NCI-H460 (cell line): Measurements from ENCODE around the gene NTNG2. TPM values are rescaled to one million over a fixed set of nuclear protein-coding genes. Genes with fewer than 3 reads are reported as not detected.
A peak's percentile ranks its signal among the peaks of the same experiment; 100 is the strongest.
"Not testable (repeated sequence)": the region's sequence is repeated elsewhere in the genome, so short reads cannot be mapped to it uniquely, and the experiment has no call there.

ENCODE experiments used
- DNase-seq: peaks from one replicate; pipeline ENCODE4 v3.0.0-alpha.2; 2016; ENCODE audit warnings: low read depth; ENCODE audit errors: extremely low read depth
- polyA plus RNA-seq: library from polyadenylated mRNA; depleted of rRNA; stranded (reverse); fragments of >200 nt; gene quantifications from 2 replicates; pipeline ENCODE4 v1.2.3, GENCODE V29; 2014; cell fraction: nucleus; rRNA removed
- total RNA-seq: library from RNA; depleted of rRNA; stranded (reverse); fragments of >200 nt; shearing (Covaris generic); gene quantifications from 2 replicates; pipeline ENCODE4 v1.2.3, GENCODE V29; 2014; rRNA removed

NTNG2 gene, protein sequence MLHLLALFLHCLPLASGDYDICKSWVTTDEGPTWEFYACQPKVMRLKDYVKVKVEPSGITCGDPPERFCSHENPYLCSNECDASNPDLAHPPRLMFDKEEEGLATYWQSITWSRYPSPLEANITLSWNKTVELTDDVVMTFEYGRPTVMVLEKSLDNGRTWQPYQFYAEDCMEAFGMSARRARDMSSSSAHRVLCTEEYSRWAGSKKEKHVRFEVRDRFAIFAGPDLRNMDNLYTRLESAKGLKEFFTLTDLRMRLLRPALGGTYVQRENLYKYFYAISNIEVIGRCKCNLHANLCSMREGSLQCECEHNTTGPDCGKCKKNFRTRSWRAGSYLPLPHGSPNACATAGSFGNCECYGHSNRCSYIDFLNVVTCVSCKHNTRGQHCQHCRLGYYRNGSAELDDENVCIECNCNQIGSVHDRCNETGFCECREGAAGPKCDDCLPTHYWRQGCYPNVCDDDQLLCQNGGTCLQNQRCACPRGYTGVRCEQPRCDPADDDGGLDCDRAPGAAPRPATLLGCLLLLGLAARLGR
- total RNA-seq = 0.07 and 0.09 TPM in 2 replicates
- polyA plus RNA-seq = 0.53 and 0.83 TPM in 2 replicates

DNA sequence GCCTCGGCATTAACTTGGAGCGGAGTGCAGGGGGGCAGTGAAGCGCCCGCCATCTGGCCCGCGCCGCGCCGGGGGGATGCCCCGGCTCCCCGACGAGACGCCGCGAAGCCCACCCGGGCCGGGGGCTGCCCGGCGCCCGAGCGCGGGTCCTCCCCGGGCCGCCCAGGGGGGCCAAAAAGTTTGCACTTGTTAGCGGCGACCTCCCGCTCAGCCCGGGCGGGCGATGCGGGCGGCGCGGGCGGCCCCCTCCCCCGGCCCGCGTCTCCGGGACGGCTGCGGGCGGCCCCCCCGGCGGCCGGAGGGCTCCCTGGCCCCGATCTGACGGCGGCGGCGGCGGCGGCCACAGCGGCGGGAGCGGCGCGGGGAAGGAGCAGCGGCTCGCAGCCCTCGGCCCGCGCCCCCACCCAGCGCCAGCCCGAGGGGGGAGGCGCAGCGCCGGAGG, at the start of gene NTNG2:
Gene NTNG2 (plus strand): TSS at position 316 of the 442 bp plus-strand sequence. CDS start 4,774 bp downstream, outside the sequence.
- DNase-seq = no peak

DNA sequence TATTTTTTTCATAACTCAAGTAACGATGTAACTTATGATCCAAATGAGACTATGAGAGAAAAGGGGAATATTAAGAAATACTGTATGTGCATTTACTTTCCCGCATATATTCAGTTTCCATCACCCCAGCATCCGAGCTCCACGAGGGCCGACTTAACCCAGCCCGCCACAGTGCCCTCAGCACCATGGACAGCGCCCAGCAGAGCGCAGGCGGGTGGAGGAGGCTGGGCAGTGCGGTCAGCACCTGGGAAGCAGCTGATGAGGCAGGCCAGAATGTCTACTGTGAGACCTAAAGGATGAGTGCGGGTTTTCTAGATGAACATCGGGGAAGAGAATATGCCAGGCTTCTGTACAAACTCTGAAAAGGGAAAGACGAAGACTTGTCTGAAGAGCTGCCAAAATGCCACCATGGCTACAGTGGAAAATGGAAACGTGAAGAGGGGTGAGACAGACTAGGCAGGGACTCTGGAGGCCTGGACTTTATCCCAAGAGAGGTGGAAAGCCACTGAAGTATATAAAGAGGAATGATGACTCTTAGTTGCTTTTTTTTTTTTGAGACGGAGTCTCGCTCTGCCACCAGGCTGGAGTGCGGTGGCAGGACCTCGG, 47.7 kb upstream of the NTNG2 start:
- DNase-seq = peak; percentile 54

DNA sequence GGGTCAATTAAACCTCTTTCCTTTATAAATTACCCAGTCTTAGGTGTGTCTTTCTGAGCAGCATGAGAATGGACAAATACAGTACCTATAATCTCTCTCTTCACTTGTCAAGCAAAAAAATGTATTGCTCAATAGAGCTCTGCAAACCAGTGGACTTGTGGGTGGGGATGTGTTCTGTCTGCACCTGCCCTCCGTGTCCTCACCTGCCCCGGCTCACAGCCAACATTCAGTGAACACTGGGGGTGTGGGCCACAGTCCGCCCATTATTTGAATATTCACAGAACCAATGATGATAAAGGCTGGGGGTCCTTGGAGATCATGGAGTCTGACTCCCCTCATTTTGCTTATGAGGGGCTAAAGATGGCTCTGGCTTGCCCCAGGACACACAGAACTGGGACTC, 45.3 kb upstream of the NTNG2 start:
- DNase-seq = no peak

DNA sequence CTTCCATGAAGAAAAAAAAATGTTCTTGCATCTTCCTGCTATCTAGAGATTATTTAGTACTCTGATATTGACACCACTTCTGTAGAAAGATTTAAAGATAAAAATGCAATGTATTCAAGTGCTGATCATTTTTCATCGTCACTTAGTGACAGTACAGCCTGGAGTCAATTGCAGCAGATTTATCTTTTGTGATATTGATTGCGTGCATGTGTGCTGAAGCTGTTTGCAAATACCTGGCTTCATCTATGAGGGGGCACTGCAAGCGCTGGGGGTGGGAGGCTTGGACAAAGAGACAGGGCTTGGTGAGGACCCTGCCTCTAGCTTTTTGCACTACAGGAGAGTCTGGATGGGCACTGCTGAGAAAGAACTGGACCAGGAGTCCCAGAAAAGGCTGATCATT, 44.2 kb upstream of the NTNG2 start:
- DNase-seq = no peak

DNA sequence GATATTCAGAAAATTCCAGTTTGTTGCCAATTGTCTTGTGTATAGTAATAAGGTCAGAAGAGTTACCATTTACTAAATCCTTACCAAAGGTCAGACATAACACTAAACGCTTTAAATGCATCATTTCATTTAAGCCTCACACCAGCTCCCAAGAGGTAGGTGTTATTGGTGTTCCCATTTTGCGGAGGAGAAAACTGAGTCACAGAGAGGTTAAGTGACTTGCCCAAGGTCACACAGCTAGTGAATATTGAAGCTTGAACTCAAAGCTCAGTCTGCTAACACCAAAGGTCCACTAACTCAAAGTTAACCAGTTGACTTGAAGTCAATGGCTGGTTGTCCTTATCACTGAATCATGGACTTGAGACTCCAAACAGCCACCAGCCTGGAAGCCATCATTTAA, 40.8 kb upstream of the NTNG2 start:
- no peak for DNase-seq

DNA sequence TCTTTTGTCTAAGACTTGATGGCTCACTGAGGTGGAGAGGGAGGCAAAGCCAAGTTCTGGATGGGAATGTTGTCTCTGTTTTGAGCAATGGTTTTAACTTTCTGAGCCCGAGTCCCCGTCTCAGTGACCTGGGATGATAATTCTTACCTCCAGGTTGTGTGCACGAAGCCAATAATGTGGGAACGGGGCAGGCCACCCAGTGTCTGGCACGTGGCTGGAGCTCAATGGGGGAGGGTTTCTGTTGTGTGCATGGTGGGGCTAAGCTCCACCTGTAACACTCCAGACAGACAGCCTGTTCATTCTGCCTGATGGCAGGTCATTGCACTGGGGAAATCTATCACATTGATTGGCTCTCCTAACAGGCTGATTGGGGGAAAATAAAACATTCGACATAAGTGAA, 37.1 kb upstream of the NTNG2 start:
- no peak for DNase-seq

DNA sequence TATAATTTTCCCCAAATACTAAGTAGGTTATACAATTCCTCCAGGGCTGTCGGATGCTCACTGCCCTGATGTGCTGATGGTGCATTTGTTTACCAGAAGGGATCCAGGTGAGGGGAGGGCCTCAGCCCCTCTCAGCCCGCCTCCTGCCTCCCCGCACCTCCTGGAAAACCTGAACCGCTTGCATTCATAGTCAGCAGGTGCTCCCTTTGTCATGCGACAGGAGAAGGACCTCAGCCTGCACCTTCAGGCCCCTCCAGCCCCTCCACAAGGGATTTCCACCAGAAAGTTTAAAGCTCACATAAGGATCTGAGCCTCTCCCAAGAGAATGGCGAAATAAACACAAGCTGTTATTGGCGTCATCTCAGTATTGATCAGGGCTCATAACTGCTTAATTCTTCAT, 36.5 kb upstream of the NTNG2 start:
- DNase-seq = no peak

DNA sequence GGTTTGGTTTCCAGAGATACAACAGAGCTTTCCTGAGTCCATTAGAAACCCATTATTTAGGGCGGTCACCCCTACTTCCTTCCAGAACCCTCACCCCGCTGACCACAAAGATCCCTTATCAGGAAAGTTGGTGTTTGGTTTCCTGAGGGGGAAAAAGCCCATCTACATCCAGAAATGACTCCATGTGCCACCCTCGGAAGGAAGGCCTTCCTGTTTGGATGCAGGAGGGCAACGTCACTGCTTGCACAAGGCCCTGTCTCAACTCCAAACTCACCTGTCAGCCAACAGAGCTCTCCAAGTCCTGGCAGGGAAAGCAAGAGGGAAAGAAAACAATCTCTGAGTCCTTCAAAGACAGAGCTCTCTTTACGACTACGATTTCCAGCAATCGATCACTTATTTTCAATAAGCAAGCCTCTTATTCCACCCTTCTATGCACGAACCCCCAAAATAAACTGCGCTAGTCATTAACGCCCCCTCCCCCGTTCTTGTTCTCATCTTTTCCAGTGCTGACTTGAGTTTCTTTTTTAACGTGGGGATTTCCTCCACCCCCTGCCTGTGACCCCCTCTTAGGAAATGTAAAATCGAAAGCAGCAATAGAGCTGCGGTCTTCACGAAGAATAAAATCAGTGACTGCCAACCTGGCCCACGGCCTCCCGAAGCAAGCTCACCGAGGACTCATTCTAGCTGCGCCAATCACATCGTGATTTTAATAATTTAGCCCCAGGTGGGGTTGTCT, 35.7 kb upstream of the NTNG2 start:
- DNase-seq = no peak

DNA sequence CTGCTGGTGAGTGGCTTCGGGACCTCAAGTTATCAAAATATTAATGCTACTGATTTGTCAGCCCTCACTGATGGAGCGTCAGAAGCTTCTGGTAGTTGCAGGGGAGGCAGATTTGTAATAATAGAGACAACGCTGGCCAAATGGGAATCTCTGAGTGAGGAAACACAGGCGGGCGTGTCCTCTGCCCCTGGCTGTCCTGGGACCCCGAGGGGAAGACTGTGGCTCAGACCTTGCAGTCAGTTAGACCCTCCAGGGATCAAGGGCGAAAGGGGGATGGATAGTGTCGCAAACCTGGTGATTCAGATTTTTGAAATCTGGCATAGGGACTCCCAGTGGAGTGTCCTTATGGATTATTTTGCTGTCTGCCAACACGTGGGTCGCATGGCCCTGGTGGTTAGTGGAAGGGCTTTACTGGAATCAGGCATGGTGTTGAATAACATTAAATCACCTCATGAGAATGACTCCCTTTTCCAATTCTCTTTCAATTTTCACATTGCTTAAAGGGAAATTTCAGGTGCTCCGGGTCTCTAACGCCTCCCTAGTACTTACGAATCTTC, 35.1 kb upstream of the NTNG2 start:
- no peak for DNase-seq

DNA sequence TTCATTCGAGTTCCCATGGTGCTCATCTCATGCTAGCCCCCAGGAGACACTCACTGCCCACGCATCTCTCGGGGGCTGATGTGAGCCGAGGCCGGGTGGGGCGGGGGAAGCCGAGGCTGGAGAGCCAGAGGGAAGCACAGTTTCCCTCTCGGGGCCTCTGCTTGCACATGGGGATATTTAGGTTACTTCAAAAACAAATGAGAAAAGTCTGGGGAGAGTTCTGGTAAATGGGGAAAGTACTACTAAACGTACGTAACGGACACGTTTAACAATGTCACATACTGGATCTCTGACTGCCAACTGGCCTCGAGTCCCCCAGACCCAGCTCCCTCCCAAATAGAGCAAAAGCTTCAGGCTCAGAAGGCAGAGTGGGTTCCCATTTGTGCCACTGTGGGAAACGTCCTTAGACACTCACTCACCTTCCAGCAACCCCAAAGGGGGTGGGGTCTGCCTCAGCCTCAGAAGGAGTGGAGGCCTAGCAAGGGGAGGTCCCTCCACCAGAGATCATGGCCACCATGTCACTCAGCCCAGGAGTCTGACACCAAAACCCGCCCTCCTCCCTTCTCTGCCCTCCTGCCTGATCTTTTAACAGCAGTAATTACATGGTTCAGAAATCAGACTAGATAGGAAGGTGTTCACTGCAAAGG, 33.8 kb upstream of the NTNG2 start:
- no peak for DNase-seq

DNA sequence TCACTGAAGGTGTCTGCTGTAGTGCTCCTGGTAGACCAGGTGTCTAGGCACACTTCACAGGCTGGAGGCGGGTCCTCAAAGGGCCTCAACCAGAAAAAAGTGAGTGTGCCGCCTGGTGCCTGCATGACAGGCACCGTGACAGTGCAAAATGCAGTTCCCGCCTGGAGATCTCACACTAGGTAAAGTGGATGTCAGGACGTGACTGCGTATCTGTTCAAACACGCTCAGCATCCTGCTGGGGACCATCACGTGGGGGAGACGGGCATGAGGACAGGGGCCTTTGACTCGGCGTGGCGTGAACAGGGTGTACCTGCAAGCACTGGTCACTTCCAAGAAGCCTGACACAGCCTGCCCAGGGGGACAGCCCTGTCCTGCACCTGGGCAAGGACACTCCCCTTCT, 32.3 kb upstream of the NTNG2 start:
- no peak for DNase-seq

DNA sequence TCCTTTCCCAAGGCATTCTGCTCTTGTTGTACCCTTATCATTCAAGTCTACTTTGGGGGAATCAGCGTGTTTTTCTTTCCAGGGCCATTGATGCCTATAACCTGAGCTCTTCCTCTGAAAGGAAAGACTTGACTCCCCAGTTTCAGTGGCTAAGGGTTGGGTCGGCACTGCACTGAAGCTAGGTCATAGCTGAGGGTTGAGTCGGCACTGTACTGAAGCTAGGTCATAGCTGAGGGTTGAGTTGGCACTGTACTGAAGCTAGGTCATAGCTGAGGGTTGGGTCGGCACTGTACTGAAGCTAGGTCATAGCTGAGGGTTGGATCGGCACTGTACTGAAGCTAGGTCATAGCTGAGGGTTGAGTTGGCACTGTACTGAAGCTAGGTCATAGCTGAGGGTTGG, 27.8 kb upstream of the NTNG2 start:
- not testable (repeated sequence) for DNase-seq

DNA sequence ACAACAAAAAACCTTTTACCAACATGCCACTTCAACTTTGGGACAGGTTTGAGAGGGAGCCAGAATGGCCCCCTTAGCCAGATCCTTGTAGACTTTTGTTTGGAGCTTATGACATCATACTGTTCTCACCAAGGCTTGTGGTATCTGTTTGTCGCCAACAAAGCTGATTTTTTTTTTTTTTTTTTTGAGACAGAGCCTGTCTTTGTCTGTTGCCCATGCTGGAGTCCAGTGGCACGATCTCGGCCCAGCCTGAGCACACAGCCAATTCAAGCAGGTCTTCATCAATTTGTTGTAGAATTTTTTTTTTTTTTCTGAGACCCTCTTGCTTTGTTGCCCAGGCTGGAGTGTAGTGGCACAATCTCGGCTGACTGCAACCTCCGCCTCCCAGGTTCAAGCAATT, 26.4 kb upstream of the NTNG2 start:
- DNase-seq = no peak

DNA sequence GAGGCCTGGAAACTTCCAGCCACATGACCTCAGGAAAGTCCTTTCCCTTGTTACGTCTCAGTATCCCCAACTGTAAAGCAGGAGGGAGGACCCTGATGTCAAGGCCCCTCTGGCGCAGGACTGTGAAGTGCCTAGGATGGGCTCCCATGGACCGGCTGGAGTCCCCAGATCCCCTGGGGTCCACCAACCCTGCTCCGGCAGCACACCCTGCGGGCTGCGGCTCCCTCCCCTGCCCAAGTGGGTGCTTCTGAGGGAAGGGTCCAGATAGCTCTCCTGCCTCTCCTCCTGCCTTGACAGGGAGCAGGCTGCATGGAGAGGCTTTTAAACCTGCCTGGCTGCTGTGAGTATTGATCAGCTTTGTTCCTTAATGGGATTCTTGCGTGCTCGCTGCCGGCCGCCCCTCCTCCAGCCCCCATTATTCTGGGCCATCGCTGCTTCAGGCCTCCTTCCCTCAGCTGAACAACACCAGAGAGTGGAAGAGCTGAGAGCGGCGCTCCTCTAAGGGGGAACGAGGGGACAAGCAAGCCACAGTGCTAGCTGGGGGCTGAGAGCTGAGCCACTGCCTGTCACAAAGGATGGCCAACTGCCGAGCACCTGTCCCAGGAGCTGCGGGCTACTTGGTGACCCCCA, 25.6 kb upstream of the NTNG2 start:
- no peak for DNase-seq

DNA sequence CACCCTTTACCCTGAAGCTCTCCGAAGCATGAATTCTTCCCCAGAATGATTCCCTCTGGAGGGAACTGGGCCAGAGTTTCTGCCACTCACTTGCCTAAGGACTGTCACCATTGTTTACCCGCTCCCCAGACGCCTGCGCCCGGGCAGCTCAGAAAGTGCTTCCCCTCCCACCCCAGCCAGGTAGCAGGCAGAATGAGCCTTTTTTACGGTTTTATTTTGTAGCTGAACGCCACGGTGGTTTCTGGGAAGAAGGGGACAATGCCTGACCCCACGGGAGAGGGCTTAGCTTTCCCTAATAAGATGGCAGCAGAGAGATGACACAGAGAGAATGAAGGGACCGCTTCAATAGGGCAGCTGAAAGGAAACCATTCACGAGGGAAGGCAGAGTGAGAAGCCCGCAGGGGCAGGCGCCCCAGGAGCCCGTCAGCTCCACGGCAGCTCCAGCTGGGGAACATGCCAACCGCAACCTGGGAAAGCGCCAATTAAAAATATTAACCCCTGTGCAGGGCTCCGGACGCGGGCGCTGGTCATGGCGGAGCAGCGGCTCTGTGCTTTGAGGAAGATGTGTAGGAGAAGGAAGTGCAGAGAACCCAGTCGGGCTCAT, 20.4 kb upstream of the NTNG2 start:
- no peak for DNase-seq

DNA sequence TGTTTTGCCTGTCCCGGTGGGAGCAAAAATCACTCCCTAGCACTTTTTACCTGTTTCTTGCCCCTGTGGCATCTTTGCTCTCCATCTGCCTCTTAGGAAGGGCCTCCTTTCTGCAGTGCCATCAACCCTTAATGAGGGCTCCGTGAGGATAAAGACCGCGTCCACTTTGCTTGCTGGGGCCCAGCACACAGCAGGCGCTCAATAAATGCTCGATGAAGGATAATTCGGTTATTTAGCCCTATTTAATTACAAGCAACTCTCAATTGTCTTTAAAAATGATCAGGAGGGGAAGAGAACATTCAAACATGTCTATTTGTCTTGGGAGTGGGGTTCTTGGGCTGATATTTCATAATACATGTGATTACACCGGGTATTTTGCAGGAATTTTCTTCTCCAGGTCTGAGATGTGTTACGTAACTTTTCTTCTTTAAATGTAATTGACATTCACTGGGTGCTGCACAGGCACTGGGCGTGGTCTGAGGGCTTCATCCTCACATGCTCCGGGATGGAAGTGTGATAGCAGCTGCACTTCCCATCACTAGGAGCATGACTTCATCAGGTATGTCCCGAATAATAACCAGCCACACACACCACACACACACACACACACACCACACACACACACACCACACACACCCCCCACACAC, 19.8 kb upstream of the NTNG2 start:
- no peak for DNase-seq

DNA sequence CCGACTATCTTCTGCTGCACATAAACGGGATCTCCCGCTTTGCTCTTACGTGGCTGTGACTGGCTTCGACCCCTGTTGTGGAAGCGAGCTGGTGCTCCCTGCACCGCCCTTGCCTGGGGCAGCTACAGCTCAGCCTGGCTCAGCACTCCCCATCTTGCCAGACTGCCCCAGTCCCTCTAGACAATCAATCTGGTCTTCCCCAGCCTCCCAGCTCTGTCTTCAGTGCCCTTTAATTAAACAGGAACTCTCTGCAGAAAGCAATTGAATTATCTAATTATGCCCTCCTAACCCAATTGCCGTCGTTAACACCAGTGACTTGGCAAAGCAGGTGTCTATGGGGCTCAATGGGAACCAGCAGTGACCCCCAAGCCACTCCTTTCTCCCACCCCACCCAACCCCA, 18.9 kb upstream of the NTNG2 start:
- no peak for DNase-seq

DNA sequence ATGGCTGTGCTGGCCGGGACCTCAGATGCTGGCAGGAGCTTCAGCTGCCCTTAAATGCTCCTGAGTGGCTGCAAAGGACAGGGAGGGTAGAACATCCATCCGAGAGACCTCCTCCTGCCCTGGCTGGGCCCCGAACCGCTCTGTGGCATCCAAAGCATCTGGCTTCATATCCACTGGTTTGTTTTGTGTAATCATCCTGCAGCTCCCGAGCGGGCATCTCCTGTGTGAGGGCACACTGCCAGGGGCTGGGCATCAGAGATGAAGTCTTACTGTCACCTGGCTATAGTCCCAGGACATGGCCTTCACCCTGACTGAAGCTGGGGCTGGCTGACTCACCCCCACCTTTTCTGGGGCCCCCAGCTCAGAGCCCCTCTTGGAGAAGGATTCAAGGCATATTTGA, 18.5 kb upstream of the NTNG2 start:
- no peak for DNase-seq
